Upper lobe of left lung (tissue), 4 donors: ENCODE measurements around the gene CAMK2B.

Experiments
- POLR2A ChIP-seq, 4 donors: fragments of 450-650 bp; IDR thresholded peaks; one replicate each; pipeline ENCODE4 v1.5.1; 2016 to 2017; ENCODE audit warnings: antibody characterized with exemption in 4 of 4, mild to moderate bottlenecking in 2 of 4
- POLR2AphosphoS5 ChIP-seq, 2 donors: sonication (generic); formaldehyde crosslinking; IDR thresholded peaks; one replicate each; pipeline ENCODE4 v1.5.1; 2017; ENCODE audit warnings: antibody characterized with exemption in 2 of 2

DNA sequence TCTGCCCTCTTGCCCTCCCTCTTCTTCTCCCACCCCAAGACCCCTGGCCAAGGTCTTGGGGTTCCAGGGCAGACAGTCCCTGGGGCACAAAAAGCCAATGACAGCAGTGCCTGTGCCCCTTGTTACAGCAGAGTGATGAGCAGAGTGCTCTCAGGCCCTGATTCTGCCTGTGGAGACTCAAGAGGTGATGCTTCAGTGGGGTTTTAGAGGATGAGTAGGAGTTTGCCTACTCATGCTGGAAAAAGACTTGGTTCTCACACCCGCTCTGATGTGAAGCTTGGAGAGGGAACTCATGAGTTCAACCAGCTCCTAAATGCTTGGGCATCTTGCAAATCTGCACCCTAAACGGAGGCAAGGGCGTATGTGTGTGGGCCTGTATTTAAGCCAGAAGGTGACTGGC lies 58.2 kb downstream of the CAMK2B start:
- TF ChIP-seq POLR2A (IDR thresholded peaks at IDR 0.05): no peak
- no peak for TF ChIP-seq POLR2AphosphoS5 (IDR thresholded peaks at IDR 0.05)
